GM21723 (cell line): ENCODE results near the gene GCN1.
"Not testable (repeated sequence)": the region's sequence is repeated elsewhere in the genome, so short reads cannot be mapped to it uniquely, and the experiment has no call there.

Source experiments
- ATAC-seq: cut with Tn5 transposase; IDR thresholded peaks from one replicate; pipeline ENCODE4 v1.9.1; 2021; ENCODE audit warnings: mild to moderate bottlenecking, moderate library complexity; ENCODE audit not compliant: unreplicated experiment

Gene GCN1

DNA sequence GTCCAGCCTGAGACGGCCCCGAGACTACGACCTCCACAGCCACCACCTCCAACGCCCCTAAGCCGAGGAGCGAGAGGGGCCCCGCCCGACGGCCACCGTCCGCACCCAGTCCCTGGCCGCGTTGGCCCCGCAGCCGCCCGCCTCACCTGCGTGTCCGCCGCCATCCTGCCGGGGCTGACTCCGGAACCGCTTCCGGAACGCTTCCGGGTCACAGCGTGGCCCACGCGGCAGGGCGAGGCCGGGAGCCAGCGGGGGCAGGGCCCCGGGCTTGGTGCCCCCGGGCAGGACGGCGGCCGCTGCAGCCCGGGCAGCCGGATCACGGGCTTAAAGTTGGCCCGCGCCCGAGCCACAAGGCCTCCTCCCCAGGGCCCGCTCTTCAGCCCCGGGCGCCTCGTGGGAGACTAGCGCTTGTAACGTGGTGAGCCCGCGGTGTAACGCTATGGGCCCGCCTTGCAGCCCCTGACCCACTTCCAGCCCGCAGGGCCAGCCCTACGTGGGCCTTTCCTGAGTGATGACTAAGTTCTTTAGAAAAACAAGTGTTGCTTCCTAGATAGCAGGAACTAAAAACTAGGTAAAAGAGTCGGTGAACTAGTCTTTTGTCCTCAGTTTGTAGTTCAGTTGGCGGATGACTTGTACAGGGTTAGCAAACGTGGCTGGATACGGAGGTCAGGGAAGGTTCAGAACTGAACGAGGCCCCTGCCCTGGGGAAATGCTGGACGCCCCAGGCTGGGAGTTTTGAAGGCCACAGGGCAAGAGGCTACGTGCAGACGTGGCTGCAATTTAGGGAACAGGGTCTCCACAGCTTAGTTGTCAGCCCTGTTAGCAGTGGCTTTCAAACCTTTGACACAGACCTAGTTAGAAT lies at the start of gene GCN1:
GCN1 (minus strand) TSS at position 182 of the 862 bp plus-strand sequence; CDS start at position 164, 18 bp downstream.
- peak; percentile 74 for ATAC-seq

- no peak for ATAC-seq
Measured at GRCh38 chr12:120242971-120243699, 48.6 kb upstream of the GCN1 start.

GRCh38 chr12:120242275-120242799 lies 47.8 kb upstream of the GCN1 start:
- no peak for ATAC-seq

DNA sequence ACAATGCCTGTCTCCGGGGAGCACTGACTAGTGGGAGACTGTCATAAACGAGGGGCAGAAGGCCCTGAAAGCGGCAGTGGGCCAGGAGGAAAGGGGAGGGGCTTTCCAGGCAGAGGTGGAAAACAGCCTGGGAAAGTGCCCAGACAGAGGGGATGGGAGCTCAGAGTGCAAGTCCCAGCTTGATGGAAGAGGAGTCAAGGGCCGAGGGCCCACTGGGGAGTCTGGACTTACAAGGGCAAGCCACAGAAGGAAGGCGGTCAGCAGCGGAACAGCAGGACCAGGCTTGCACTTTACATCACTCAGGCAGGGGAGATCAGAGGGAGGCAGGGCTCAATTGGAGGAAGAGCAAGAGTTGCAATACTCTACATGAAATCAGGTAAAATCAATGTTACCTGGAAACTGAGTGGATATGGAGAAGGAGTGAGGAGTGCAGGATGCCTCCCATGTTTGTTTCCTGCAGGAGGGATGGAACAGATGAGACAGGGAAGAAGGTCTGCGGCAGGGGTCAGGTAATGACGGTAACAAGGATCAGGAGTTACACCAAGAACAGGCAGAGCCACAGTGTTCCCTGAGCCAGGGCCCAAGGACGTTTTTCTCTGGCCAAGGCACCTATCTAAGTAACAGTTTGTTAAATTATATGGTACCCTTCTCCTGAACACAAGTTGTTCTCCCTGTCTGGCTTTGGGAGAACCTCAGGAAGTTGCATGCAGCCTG lies 47.2 kb upstream of the GCN1 start:
- no peak for ATAC-seq

DNA sequence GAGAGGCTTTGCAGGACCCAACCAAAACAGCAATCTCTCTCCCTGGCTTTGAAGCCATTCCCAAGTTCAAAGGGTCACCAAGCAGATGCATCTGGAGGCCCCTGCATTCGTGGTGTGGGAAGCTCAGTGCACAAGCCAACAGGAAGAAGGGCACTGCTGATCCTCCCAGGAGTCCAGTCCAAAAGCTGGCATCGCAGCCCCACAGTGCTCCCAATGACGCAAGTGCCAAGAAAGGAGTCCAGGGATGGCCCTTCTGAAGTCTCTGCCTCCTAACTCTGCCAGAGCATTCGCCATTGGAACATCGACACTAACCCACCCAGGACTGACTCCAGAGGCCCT lies 45.9 kb upstream of the GCN1 start:
- no peak for ATAC-seq

DNA sequence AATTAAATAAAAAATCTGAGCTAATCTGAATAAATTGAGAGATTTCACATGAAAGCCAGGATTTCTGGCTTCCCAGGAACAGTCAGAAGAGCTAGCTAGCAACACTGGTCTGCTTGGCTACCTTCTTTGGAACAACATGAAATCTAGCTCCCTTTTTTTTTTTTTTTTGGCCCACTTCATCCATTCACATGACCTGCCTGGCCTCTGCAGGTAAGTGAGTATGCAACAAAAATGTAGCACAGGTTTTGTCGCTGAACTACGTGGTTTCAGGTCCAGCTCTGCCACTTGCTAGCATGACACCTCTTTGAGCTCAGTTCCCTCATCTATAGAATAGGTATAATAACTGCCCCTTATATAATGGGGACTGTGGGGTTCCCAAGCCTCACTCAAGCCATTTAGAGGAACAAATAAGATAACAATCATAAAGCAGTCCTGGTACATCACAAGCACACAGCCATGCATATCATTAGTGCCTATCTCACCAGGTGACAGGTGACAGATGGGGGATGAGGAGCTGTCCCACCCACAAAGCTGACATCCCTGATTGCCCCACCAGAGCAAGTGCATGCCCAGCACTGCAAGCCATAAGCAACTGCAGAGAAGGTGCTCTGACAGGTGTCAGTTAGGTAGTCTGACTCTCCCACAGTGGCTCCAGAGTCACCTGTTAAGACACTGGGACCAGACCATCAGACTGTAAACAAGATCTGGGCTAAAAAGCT lies 45.4 kb upstream of the GCN1 start:
- ATAC-seq = no peak

DNA sequence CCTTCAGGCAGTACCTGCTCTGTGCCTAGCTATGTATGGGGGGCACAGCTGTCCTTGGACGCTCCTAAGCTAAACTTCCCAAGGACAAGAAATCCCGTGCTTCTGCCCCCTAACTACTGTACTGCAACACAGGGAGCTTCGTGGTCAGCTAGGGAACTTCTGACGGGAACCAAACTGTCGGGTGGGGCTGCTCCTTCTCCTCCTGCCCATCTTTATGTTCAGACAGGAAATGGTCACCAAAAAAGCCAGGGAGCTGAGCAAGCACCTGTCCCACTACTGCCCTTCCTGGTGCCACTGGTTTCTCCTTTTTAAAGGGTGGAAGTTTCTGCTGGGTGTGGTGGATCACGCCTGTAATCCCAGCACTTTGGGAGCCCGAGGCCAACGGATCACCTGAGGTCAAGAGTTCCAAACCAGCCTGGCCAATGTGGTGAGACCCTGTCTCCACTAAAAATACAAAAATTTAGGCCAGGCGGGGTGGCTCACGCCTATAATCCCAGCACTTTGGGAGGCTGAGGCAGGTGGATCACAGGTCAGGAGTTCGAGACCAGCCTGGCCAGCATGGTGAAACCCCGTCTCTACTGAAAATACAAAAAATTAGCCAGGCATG lies 44.4 kb upstream of the GCN1 start:
- no peak for ATAC-seq

- no peak for ATAC-seq
Measured at GRCh38 chr12:120238217-120238616, 43.7 kb upstream of the GCN1 start.

DNA sequence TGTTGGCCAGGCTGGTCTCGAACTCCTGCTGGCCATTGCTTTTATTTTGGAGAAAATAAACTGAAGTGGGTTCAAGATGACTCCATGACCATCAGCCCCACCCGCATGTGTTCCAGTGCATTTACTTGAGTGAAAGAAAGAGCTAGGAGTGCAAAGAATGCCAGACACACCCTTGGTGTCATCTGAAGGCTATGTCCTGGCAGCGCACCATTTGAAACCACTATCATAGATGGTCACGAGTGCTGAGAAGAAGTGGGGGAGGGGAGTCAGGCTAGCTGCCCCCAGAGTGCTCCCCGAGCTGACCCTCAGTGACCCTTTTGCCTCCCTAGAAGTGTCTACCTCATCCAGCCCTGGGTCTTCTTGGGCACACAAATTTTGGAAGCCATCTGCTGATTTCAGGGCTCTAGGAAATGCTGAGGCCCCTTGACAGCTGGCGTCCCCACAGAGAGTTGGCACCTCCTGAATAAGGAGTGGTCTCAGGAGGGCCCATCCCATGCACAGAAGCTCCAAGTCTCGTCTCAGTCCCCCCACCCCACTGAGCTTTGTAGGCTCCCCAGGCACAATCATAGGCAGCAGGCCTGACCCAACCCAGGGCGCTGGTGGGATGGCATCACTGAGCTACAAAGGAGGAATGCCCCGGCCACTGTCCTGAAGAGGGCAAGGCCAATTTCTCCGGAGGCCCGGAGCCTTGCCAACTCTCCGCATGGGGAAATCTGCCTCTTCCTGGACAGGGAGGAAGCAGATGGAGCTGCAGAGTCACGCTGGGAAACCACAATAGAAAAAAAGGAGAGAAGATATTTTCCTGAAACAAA lies 43.1 kb upstream of the GCN1 start:
- no peak for ATAC-seq

DNA sequence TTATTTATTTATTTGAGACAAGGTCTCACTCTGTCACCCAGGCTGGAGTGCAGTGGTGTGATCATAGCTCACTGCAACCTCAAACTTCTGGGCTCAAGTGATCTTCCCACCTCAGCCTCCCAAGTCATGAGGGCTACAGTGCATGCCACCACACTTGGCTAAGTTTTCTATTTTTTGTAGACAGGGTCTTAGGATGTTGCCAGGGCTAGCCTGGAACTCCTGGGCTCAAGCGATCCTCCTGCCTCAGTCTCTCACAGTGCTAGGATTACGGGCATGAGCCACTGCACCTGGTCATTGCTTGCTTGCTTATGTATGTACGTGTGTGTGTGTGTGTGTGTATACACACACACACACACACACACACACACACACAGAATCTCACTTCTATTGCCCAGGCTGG lies 42.3 kb upstream of the GCN1 start:
- not testable (repeated sequence) for ATAC-seq

DNA sequence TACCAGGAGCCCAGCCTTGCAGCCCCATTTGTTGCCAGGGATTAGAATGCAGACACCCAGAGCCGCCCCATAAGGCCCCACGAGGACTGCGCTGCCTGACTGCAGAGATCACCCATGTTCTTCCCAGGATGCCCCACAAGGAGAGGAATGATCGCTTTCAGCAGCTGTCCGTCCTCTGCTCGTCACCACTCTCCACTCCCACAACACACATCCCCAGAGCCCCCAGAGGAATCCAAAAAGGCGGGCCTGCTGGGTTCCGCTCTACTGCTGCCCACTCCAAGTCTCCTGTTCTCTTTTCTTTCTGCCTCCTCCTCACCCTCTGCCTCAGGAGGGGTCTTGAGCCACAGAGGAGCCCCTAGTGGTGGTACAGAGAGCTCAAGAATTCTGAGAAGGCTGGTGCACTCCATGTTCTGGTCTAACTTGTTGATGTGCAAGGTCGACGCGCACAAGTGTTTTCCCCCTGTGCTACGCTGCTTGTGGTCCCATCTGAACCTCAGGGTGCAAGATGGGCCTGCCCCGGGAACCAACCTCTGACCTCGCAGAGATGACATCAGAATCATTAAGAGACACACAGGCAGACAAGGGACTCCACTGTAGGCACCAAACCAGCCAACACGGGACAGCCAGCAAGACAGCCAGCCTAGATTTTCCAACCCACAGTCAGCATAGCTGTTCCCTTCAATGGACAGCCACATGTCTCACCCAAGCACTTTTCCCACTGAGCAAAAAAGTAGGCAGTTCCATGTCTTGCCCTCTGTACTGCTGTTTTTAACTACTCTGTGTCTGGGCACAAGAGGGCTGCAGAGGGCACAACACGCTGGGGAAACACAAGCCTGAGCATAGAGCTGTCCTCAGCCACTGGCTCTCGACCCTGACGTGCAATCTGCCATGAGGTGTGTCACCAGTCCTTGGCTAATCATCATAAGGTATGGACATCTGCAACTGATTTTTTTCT lies 41.1 kb upstream of the GCN1 start:
- no peak for ATAC-seq

DNA sequence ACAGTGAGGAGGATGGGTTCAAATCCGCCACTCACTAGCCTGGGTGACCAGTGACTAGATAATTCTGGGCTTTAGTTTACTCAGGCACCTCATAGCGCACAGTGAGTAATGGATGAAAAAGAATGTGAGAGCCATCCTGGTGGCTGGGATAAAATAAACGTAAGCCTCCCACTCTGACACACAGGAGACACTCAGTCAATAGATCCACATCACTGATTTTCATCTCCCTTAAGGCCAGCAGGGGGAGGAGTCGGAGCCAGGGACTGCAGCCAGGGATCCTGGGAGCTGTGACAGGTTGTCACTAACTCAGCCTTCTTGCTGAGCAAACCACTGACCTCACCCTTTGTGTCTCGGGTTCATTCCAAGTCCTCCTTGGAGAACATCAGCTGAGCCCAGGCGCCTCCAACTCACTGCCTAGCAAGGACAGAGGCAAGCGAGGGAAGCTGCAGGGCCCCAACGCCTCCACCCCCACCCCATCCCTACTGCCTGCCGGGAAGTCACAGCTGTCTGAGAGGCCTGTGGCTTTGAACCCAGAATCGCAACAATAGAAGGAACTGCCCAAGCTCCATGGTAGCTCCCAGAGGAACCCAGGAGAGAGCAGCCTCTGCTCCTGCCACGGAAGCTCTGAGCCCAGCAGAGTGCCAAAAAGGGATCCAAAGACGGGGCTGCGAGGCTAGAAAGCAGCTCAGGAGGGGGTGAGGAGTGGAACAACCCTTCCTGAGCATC lies 40.3 kb upstream of the GCN1 start:
- ATAC-seq = no peak

DNA sequence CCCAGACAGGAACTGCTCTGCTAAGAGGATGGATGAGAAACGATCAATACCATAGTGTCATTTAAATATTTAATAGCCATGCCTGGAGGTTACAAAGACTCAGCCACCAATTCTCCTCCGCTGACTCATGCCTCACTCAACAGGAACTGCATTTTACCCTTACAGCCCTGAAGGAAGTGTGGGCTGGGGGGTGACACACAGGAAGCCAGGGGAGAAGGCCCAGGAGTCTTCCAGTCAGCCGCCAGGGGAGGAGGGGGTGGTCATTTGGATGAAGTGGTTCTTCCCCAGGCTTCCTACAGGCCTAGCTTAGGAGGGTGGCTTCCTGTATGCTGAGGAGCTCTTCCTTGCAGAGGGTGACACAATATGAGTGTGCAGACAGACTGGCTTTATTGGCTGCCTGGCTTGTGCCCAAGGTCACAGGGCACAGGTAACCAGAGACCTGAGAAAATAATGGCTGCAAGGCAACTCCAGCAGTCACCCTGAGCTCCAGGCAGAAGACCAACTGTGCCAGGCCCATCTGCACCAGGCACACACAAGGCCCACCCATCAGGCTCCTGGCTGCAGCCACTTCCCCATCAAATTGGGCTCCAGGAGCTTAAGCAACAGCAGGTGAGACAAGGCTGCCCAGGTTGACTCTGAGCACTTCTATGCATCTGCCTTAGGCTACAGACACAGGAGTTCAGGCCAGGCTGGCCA lies 36.9 kb upstream of the GCN1 start:
- no peak for ATAC-seq

DNA sequence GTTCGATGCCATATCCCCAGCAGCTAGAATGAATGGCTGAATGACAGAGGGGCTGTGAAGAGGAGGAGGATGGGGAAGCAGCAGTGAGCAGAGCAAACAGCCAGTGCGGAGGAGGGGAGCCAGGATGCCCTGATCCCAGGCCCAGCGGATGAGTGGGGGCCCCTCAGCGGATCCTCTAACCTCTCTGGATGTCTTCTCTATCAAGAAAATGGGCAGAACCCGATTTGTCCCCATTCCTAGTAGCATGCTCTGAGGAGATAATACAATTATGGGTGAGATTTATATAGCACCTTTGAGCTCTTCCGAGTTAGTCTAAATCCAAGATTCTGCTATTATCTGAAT lies 36.4 kb upstream of the GCN1 start:
- ATAC-seq = no peak

- ATAC-seq = no peak
Measured at GRCh38 chr12:120230326-120230973, 35.9 kb upstream of the GCN1 start.

- ATAC-seq = no peak
Measured at GRCh38 chr12:120229487-120230325, 35.2 kb upstream of the GCN1 start.
